Activated CD4-positive, CD25-positive, alpha-beta regulatory T cell treated with anti-CD3 and anti-CD28 coated beads, Interleukin-2, amount 50 U/mL, for 16 hours (primary cell): ENCODE data around the gene THRB.

Source experiments
- DNase-seq: peaks from one replicate; pipeline ENCODE4 v3.0.0-alpha.2; 2020; ENCODE audit warnings: low read depth, low spot score

Gene THRB

GRCh38 chr3:24494618-24495325, at the start of gene THRB:
Gene THRB (minus strand): TSS chr3:24494850.
- no peak for DNase-seq

GRCh38 chr3:24541935-24542334, 47.3 kb upstream of the THRB start:
- DNase-seq: no peak

GRCh38 chr3:24540821-24541220, 46.2 kb upstream of the THRB start:
- no peak for DNase-seq

- DNase-seq: no peak
Observed at GRCh38 chr3:24539699-24540098, 45.0 kb upstream of the THRB start.

GRCh38 chr3:24538891-24539290, 44.2 kb upstream of the THRB start:
- DNase-seq: no peak

- DNase-seq: no peak
Observed at GRCh38 chr3:24533561-24534193, 39.0 kb upstream of the THRB start.

DNA sequence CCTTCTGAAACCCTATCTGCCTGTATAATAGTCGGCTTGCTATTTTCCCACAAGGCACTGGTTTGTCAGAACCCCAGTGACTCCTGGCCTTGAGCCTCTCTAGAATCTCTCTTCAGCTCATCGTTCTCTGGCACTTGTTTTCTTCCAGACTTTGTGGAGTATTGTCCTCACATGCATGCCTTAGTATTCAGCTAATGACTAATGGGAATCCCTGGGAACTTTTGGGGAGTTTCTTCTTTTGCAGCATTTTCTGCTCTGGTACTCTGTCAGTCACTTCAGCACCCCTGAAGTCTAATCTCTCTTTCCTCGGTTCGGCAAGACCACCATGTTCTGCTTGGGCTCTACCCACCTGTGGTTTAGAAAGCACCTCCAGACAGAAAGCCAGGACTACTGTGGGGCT, 35.8 kb upstream of the THRB start:
- no peak for DNase-seq

- DNase-seq: no peak
Observed at GRCh38 chr3:24529210-24529609, 34.6 kb upstream of the THRB start.

GRCh38 chr3:24526640-24527212, 32.1 kb upstream of the THRB start:
- DNase-seq: no peak

DNA sequence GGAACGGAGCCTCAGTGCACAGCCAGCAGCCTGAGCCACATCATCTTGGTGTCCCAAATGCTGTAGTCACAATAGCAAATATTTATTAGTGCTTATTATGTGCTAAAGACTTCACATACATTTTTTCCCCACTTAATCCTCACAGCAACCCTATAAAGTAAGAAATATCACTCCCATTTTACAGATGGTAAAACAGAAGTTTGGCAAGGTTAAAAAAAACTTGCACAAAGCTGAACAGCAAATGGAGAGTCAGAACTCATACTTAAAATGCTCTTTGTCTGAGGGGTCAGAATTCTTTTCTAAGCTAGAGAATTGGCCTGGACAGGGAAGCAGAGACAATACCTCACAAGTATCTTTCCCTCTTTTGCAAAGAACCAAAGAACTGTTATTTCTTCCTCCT, 30.9 kb upstream of the THRB start:
- DNase-seq: no peak

GRCh38 chr3:24525022-24525421, 30.4 kb upstream of the THRB start:
- no peak for DNase-seq

GRCh38 chr3:24523988-24524727, 29.5 kb upstream of the THRB start:
- no peak for DNase-seq

- no peak for DNase-seq
Observed at GRCh38 chr3:24523215-24523614, 28.6 kb upstream of the THRB start.

DNA sequence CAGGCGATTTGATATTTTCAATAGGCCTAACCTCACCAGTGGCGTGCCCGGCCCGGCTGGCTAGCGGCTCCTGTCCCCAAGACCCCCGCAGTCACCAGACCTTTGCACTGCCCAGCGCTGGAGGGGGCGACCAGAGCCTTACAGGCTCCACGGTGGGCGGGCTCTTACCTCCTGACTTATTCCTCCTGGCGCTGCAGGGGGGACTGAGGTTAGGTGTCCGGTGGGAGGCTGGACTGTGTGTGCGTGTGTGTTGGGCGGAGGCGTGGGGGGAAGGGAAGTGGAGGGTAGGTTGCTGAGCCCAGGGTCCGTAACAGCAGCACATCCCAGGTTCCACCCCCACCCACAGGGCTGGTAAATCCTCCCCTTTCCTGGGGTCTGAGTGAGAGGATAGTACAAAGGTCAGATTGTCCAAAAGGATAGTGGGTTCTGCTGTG, 27.5 kb upstream of the THRB start:
- no peak for DNase-seq

DNA sequence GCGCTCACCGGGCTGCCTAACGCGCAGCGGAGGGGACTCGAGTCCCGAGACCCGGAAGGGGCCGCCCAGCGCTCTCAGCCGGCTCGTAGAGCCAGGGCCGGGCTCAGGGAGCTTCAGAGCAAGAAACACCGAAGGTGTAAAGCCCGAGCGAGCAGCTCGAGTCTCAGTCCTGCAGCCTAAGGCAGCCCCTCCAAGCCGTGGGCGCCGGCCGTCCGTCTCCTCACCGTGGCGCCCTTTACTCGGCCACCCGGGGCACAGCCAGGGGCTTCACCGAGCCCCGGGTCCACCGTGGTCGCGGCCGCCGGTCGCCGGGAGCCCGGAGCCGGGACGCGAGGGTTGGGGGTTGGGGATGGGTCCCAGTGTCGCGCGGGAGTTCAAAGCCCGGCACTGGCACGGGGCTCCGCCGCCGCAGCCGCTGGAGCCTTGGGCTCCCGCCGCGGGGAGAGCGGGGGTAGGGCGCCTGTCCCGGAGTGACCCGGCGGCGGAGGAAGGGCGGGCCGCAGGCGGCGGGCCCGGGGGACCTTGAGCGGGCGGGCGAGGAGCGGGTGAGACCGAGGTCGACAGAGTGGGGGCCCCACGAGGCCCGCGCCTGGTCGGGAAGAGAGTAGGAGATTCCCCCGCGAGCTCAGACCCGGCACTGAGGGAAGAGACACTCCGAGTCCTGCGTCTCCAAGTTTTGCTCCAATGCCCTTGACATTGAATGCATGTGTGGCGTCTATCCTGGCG, 26.9 kb upstream of the THRB start:
- DNase-seq: no peak

DNA sequence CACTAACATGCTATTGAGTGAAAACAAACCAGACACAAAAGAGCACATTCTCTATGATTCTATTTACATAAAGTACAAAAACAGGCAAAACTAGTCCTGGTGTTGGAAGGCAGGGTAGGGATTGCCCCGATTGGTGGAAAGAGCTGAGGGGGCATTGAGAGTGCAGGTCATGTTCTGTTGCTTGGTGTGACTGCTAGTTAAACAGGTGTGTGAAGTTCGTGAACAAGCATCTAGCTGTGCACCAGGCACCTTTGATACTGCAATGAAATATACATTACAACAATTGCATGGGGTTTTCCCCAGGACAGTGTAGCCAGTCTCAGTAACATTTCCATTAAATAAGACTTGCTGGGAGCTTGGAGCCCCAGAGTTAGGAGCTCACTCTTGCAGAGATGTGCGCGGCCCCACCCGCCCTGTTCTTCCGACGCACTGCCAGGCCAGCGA, 26.3 kb upstream of the THRB start:
- no peak for DNase-seq

- DNase-seq: no peak
Observed at GRCh38 chr3:24520101-24520495, 25.4 kb upstream of the THRB start.

DNA sequence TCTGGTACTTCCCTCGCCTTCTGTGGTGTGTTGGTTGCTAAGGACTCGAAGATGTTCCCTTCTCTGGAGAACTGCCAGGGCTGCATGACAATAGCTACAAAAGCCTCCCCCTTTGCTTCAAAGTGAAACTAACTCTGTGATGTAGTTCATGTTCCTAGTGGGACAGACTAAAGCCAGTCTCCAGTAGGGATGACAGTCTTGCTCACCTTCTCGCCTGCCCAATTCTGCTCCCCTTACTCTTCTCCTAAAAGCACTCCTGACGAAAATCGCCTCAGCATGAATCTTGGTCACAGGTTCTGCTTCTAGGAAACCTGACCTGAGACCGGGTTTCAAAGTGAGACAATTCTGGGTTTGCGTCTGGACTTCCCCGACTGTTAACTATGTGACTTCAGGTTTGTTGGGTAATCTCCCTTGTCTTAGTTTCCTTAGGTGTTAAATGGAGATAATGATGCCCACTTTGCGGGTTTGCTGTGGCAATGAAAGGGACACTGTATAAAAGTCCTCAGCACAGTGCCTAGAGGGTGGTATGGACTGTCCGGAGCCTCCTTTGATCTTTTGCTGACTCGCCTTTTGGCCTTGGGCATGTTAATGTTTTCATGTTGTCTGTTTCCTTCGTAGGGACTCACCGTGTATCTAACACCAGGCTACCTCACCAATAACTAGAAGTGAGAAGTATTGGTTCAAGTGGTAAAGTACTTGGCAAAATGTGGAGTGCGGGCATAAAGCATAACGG, 24.9 kb upstream of the THRB start:
- no peak for DNase-seq

DNA sequence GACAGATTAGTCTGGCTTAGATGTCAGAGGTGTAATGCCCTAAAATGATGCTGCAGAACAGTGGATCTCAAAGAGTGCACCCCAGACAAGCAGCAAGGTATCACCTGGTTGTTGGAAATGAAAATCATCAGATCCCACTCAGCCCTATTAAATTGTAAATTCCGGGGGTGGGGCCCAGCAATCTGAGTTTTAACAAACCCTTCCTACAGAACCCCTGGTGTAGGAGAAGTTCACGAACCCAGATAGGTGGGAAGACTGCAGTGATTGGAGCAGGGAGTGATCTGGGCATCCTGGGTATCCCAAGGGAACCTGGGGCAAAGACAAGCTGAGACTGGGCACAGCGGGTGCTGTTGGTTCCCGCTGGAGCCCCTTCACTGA, 24.3 kb upstream of the THRB start:
- DNase-seq: no peak

GRCh38 chr3:24514119-24514518, 19.5 kb upstream of the THRB start:
- DNase-seq: no peak

DNA sequence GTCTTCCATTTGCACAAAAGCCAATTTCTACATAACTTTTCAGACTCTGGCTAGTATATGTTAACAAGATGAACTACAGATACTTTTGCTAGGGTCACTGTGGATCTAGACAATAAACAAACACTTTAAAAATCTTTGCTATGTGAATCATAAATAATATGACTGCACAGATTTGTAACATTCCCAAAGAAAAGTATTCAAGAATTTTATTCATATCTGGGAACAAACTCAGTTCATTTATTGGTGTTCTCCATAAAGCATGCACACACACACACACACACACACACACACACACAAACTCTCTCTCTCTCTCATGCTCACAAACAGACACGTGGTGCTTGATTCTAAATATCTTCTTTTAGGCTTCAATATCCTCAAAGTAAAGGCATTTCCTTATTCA, 18.8 kb upstream of the THRB start:
- DNase-seq: no peak
